ENCODE measurements around the gene CD300LF. TPM values are rescaled to one million over a fixed set of nuclear protein-coding genes. Genes with fewer than 3 reads are reported as not detected.

Gene CD300LF
- polyA plus RNA-seq, 3 donors = 112 to 184 (median 175) TPM

DNA sequence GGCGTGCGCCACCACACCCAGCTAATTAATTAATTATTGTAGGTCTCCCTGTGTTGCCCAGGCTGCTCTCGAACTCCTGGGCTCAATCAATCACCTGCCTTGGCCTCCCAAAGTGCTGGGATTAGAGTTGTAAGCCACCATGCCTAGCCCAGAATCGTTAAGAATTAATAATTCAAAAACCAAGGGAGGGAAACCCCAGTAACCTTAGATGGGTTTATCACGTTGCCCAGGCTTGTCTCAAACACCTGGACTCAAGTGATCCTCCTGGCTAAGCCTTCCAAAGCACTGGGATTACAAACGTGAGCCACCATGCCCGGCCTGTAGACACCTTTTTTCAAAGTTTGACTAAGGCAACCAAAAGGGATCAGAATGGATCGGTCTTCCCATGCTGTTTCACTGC lies 21.6 kb downstream of the CD300LF start:
- Histone ChIP-seq H3K27me3 (ENCODE audit: control insufficient read depth in 2 of 2, insufficient read depth in 2 of 2, low read length in 2 of 2) (no peaks in the 10 kb centered on the region), H3K4me3 (replicated peaks in 1 of 3; ENCODE audit: low read depth in 2 of 3, low read length in 3 of 3) (peak overlapping the region in 1 of 3 experiments; percentile 35), H3K4me1 (ENCODE audit: control insufficient read depth in 1 of 2, insufficient read depth in 2 of 2, low read length in 2 of 2) (peaks cover 78 to 94% of the 10 kb centered on the region in 2 donors)

DNA sequence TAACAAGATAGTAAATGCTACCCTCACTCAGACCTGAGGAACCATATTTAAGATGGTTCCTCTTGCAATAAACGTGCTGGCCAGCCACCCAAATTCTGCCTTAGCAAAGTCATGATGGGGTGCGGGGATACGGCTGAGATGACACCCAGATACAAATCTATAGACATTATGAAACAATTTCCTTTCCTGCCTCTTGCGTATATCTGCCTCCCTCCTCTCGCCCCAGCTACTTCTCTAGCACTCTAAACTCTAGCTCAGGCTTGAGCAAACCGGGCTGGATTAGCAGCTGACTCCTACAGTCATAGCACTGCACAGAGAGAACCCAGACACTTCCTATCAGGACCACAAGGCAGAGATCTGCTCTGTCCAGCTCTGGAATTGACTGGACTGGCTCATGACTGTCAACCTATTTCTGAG lies 22.3 kb downstream of the CD300LF start:
- H3K27me3 Mint-ChIP-seq (ENCODE audit: low read depth in 3 of 3) = peaks cover 0 to 2% (median 0%) of the 10 kb centered on the region in 3 donors
- 0% methylated on average over 6 of the region's 6 CpGs for WGBS (ENCODE audit: insufficient coverage)
- peaks cover 0 to 4% of the 10 kb centered on the region in 2 donors for H3K9me3 ChIP-seq (replicated peaks in 1 of 2; ENCODE audit: control insufficient read depth in 1 of 2, insufficient read depth in 1 of 2, low read length in 2 of 2)
- H3K4me2 ChIP-seq (replicated peaks; ENCODE audit: extremely low read depth, low read length, poor library complexity, severe bottlenecking) = peak overlapping the region; percentile 40
- peak overlapping the region in 1 of 3 experiments; percentile 56 for H3K4me3 ChIP-seq (replicated peaks in 1 of 3; ENCODE audit: low read depth in 2 of 3, low read length in 3 of 3)
- H3K27me3 ChIP-seq (ENCODE audit: control insufficient read depth in 2 of 2, insufficient read depth in 2 of 2, low read length in 2 of 2) = no peaks in the 10 kb centered on the region
- H3K27ac ChIP-seq (ENCODE audit: low read depth in 1 of 2, low read length in 2 of 2) = peak overlapping the region; percentile 92 to 98
- H3K4me3 Mint-ChIP-seq = no peak overlapping the region
- TF ChIP-seq, protein P1, sequence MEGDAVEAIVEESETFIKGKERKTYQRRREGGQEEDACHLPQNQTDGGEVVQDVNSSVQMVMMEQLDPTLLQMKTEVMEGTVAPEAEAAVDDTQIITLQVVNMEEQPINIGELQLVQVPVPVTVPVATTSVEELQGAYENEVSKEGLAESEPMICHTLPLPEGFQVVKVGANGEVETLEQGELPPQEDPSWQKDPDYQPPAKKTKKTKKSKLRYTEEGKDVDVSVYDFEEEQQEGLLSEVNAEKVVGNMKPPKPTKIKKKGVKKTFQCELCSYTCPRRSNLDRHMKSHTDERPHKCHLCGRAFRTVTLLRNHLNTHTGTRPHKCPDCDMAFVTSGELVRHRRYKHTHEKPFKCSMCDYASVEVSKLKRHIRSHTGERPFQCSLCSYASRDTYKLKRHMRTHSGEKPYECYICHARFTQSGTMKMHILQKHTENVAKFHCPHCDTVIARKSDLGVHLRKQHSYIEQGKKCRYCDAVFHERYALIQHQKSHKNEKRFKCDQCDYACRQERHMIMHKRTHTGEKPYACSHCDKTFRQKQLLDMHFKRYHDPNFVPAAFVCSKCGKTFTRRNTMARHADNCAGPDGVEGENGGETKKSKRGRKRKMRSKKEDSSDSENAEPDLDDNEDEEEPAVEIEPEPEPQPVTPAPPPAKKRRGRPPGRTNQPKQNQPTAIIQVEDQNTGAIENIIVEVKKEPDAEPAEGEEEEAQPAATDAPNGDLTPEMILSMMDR (IDR thresholded peaks at IDR 0.05) = no peak
- H3K4me1 ChIP-seq (ENCODE audit: control insufficient read depth in 1 of 2, insufficient read depth in 2 of 2, low read length in 2 of 2) = peaks cover 78 to 94% of the 10 kb centered on the region in 2 donors
- peaks cover 17 to 33% of the 10 kb centered on the region in 2 donors for H3K36me3 ChIP-seq (replicated peaks in 1 of 2; ENCODE audit: control insufficient read depth in 1 of 2, insufficient read depth in 2 of 2, low read length in 2 of 2)
- H3K79me2 ChIP-seq (ENCODE audit: insufficient read depth, low read length) = peaks cover 24% of the 10 kb centered on the region
- H3K36me3 Mint-ChIP-seq = peaks cover 34 to 46% of the 10 kb centered on the region in 2 donors
- peaks cover 91% of the 10 kb centered on the region for H3K4me1 Mint-ChIP-seq
- intact Hi-C loops (cut with micrococcal nuclease) = loop anchor here in 1 of 2 donors (2.0 kb wide), 1 partner anchor 22 kb away; the partner anchor contains the start of gene CD300LF
- peaks cover 8% of the 10 kb centered on the region for H4K20me1 ChIP-seq (ENCODE audit: insufficient read depth, low read length)
- peak; percentile 93 to 98 (median 93) for DNase-seq
- peak overlapping the region; percentile 54 for H3K9ac ChIP-seq (ENCODE audit: insufficient read depth, low read length, poor library complexity, severe bottlenecking)
- H3K9me3 Mint-ChIP-seq = peaks cover 0 to 9% (median 3%) of the 10 kb centered on the region in 7 donors
- H3K27ac Mint-ChIP-seq = peak overlapping the region; percentile 95 to 98 (median 97)
- peak overlapping the region; percentile 4 for H2AFZ ChIP-seq (ENCODE audit: insufficient read depth, low read depth, low read length, poor library complexity, severe bottlenecking)

More for the DNA sequence above, 21.6 kb downstream of the CD300LF start:
- no peaks in the 10 kb centered on the region for H3K27me3 Mint-ChIP-seq (ENCODE audit: low read depth in 3 of 3)
- H3K4me1 Mint-ChIP-seq = peaks cover 87% of the 10 kb centered on the region
- Histone ChIP-seq H3K9ac (ENCODE audit: insufficient read depth, low read length, poor library complexity, severe bottlenecking) (peak overlapping the region; percentile 48), H3K36me3 (replicated peaks in 1 of 2; ENCODE audit: control insufficient read depth in 1 of 2, insufficient read depth in 2 of 2, low read length in 2 of 2) (peaks cover 24 to 40% of the 10 kb centered on the region in 2 donors), H2AFZ (ENCODE audit: insufficient read depth, low read depth, low read length, poor library complexity, severe bottlenecking) (no peak overlapping the region), H4K20me1 (ENCODE audit: insufficient read depth, low read length) (peaks cover 15% of the 10 kb centered on the region), H3K9me3 (replicated peaks in 1 of 2; ENCODE audit: control insufficient read depth in 1 of 2, insufficient read depth in 1 of 2, low read length in 2 of 2) (peaks cover 0 to 4% of the 10 kb centered on the region in 2 donors), H3K27ac (ENCODE audit: low read depth in 1 of 2, low read length in 2 of 2) (peak overlapping the region; percentile 92 to 98), H3K4me2 (replicated peaks; ENCODE audit: extremely low read depth, low read length, poor library complexity, severe bottlenecking) (peak overlapping the region; percentile 40), H3K79me2 (ENCODE audit: insufficient read depth, low read length) (peaks cover 27% of the 10 kb centered on the region)
- WGBS (ENCODE audit: insufficient coverage) = 87% methylated on average over 5 of the region's 8 CpGs
- H3K4me3 Mint-ChIP-seq = peak overlapping the region in 1 of 2 donors; percentile 16
- no peak for DNase-seq
- intact Hi-C loops (cut with micrococcal nuclease) = loop anchor here in 1 of 2 donors (2.0 kb wide), 1 partner anchor 22 kb away; the partner anchor contains the start of gene CD300LF
- H3K27ac Mint-ChIP-seq = peak overlapping the region; percentile 95 to 98 (median 97)
- H3K36me3 Mint-ChIP-seq = peaks cover 41 to 54% of the 10 kb centered on the region in 2 donors
- peaks cover 0 to 14% (median 4%) of the 10 kb centered on the region in 7 donors for H3K9me3 Mint-ChIP-seq
- TF ChIP-seq, protein P1 (IDR thresholded peaks at IDR 0.05) = no peak

Data from CD14-positive monocyte (primary cell).